Measurements from ENCODE around the gene RPA1. TPM values are rescaled to one million over a fixed set of nuclear protein-coding genes. Genes with fewer than 3 reads are reported as not detected.

RPA1 gene
- total RNA-seq, 2 experiments from 2014 or later: 245 to 252 TPM

DNA sequence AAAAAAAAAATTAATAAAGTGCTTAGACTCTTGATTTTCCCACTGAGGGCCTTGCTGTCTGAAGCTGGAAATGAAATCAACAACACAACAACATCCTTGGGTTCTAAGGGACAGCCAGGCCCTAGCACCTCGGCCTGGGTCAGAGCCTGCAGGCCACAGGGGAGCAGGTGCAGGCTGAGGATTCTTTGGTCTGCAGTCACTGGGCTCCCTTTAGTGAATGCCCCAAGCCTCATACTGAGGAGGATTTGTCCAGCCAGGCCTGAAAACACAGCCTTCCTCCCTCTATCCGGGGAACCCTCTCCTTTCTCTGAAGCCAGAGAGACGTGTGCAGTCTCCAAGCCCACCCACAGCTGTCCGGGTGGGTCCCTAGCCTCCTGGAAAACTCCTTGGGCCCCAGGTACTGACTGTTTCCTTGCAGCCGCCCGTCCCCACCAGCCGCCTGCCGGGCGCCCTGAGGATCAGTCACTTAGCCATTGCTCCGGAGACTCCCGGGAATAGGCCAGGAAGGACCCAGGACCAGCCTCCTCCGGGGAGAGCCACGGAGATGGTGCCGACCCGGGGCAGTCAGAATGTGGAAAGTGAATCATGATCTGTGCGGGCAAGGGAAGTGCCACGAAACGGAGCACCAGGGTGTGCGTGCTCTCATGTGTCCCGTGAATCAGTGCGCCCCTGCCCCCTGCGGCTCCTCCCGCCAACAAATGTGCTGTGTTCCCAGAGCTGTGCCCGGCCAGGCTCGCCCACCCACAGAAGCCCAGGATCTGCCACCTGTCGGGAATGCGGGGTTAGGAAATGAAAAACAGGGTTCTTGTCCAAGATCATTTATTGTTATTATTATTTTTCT, 104.3 kb downstream of the RPA1 start:
- ATAC-seq (ENCODE audit: low read depth) (no peak), DNase-seq (no peak)
- Mint-ChIP-seq H3K9me3 (no peaks in the 10 kb centered on the region), H3K4me3 (no peak overlapping the region), H3K27me3 (no peaks in the 10 kb centered on the region), H3K4me1 (no peaks in the 10 kb centered on the region), H3K27ac (no peak overlapping the region), H3K36me3 (no peaks in the 10 kb centered on the region)
- POLR2A ChIA-PET: no interaction called here

DNA sequence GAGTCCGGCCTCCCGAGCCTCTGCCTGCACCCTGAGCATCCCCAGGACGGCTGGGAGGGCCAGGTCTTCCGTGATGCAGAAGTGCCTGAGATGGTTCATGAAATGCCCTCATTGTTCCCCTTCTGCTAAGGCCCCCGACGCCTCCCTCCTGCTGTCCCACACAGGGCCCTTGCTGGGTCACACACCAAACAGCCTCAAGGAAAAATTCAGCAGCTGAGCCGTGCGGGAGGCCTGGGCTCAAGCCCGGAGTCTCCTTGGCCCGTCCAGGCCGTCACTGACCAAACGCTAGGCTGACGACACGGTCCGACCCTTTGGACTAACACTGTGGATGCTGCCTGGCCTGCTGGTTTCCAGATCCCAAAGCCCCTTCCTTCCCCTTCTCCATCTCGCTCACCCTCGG, 105.1 kb downstream of the RPA1 start:
- no peak for ATAC-seq (ENCODE audit: low read depth)
- DNase-seq: no peak
- no peaks in the 10 kb centered on the region for H3K4me1 Mint-ChIP-seq
- H3K27me3 Mint-ChIP-seq: no peaks in the 10 kb centered on the region
- H3K9me3 Mint-ChIP-seq: no peaks in the 10 kb centered on the region
- POLR2A ChIA-PET: no interaction called here
- H3K36me3 Mint-ChIP-seq: no peaks in the 10 kb centered on the region
- H3K4me3 Mint-ChIP-seq: no peak overlapping the region
- H3K27ac Mint-ChIP-seq: no peak overlapping the region

DNA sequence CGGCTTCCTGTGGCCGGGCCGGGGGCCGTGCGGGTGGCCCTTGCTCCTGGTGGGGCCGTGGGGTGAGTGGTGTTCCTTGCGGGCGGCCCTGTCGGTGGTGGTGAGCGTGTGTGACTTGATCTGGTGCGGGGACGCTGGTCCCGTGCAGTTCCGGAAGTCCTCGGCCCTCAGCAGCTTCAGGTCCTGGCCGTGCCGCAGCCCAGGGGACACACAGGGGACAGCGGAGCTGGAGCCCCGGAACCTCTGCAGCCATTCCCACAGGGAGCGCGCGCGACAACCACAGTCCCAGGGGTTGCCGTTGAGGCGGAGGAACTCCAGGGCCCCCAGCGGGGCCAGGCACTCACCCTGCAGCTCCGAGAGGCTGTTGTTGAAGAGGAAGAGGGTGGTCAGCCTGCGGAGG, 107.0 kb downstream of the RPA1 start:
- DNase-seq: no peak
- Mint-ChIP-seq H3K4me3 (no peak overlapping the region), H3K36me3 (no peaks in the 10 kb centered on the region), H3K27ac (no peak overlapping the region), H3K4me1 (no peaks in the 10 kb centered on the region), H3K27me3 (no peaks in the 10 kb centered on the region), H3K9me3 (no peaks in the 10 kb centered on the region)
- ATAC-seq (ENCODE audit: low read depth): no peak
- POLR2A ChIA-PET: no interaction called here

DNA sequence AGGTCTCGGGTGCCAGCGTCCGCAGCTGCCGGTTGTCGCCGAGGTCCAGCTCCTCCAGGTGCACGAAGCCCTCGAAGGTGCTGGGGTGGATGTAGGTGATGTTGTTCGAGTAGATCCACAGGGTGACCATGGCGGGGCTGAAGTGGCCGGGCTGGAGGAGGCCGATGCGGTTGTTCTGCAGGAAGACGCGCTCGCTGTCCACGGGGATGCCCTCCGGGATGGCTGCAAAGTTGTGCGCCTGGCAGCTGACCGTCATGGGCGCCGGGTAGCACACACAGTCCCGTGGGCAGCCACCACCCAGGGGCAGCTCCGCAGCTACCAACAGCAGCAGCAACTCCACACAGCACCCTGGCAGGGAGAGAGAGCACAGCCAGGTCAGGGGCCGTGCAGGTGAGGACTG, 107.7 kb downstream of the RPA1 start:
- no peak for ATAC-seq (ENCODE audit: low read depth)
- Mint-ChIP-seq H3K4me1 (no peaks in the 10 kb centered on the region), H3K4me3 (no peak overlapping the region), H3K9me3 (no peaks in the 10 kb centered on the region), H3K36me3 (no peaks in the 10 kb centered on the region), H3K27me3 (no peaks in the 10 kb centered on the region), H3K27ac (no peak overlapping the region)
- no peak for DNase-seq
- POLR2A ChIA-PET: no interaction called here

DNA sequence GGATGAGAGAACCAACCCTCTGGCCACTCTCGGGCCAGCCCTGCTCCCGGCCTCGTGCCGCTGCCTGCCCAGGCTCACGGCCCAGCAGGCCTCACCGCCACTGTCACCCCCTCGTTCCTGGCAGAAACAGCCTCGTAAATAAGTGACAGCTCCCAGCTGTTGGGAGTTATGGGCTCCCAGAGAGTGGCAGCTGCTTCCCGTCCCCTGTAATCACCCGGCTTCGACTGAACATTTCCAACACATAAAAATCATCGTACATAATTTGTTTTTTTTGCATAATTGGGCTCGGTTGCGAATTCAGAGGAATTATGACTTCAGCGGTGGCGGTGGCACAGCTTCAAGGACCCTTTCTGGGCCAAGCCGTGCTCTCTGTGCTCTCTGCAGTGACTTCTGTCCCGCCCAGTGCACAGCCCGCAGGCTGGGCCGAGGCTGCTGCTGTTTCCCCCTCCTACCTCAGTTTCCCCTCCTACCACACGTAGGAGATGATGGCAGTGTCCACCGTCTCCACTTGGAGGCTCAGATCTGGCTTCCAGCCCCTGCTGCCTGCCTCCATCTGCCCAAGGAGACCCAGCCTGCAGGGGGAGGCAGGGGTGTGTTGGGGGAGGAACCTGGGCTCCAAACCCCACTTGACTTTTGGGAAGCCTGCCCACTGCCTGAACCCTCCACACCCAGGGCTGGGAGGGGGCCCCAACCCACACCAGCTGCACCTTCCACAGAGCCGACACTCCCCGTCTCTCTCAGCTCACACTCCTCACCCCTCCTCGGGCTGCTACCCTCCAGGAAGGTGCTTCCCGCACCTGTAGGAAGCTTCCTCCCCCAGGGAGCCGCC, 110.4 kb downstream of the RPA1 start:
- no peak for ATAC-seq (ENCODE audit: low read depth)

DNA sequence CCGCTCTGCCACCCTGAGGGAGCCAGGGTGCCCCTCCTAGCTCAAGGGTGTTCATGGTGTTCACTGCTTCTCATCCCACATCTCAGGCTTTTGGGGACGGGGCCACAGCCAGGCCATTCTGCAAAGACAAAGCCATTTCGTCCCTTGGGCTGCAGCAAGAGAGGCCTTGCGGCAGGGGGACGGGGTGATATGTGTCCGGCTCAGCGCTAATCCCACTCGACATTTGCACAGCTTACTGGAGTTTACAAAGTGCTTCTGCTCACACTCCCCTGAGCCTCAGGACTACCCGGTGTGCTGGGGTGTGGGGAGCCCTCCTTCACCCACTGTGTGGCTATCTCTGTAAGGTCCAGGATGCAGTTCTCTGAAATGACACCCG, 111.0 kb downstream of the RPA1 start:
- no peak for ATAC-seq (ENCODE audit: low read depth)
- Mint-ChIP-seq H3K4me1 (no peaks in the 10 kb centered on the region), H3K27ac (no peak overlapping the region), H3K9me3 (no peaks in the 10 kb centered on the region), H3K4me3 (no peak overlapping the region), H3K36me3 (no peaks in the 10 kb centered on the region), H3K27me3 (no peaks in the 10 kb centered on the region)
- no peak for DNase-seq
- POLR2A ChIA-PET: no interaction called here

More for the DNA sequence above, 110.4 kb downstream of the RPA1 start:
- DNase-seq: no peak
- Mint-ChIP-seq H3K4me1 (no peaks in the 10 kb centered on the region), H3K36me3 (no peaks in the 10 kb centered on the region), H3K4me3 (no peak overlapping the region), H3K27me3 (no peaks in the 10 kb centered on the region), H3K9me3 (no peaks in the 10 kb centered on the region), H3K27ac (no peak overlapping the region)
- POLR2A ChIA-PET: no interaction called here

DNA sequence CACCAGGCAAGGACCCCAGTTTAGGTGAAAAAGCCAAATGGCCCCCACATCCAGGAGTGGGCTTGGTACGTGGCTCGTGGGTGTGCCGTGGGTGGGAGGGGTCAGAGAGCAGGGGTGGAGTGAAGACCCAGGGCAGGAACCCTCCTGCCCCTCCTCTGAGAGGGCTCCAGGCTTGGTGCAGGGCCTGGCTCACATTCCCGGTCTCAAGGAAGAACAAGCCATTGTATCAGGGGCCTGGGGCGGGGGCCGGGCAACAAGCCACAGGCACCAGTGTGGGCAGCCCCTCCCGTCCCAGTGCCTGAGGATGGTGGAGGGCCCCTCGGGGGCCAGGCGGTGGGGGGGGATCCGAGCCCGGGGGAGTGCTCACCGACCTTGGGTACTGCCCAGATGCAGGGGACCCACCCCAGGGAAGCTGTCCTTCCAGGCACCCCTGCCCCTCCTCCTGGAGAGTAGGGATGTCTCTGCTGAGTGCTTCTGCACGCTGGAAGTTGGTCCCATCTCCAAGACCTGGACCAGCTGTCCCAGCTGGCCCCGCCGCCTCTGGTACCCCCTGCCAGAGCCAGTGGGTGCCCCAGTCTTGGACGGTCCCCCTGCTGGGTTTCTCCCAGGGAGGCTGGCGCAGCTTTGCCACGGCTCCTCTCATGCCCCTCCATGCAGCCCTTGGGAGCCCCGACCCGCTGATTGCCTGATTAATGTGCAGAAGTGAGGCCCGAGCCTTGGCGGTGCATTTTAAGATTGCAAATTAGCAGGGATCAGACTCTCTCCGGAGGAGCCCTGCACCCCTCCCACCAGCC, 111.7 kb downstream of the RPA1 start:
- Mint-ChIP-seq H3K9me3 (no peaks in the 10 kb centered on the region), H3K27me3 (no peaks in the 10 kb centered on the region), H3K4me3 (no peak overlapping the region), H3K36me3 (no peaks in the 10 kb centered on the region), H3K4me1 (no peaks in the 10 kb centered on the region), H3K27ac (no peak overlapping the region)
- DNase-seq (no peak), ATAC-seq (ENCODE audit: low read depth) (no peak)
- POLR2A ChIA-PET: no interaction called here

DNA sequence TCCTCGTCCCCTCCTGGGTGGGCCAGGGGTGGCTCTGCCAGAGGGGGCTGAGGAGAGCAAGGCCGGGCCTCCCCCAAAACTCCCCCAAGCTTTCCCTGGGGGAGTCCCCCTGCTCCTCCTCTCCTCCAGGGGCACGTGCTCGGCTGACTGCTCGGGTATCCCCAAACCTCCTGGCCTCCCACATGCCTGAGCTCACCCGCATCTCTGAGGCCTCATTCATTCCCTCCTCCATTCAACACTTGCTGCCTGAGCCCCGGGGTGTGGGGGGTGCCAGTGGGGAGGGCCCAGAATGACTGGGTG, 112.2 kb downstream of the RPA1 start:
- POLR2A ChIA-PET: no interaction called here
- no peak for DNase-seq
- Mint-ChIP-seq H3K27me3 (no peaks in the 10 kb centered on the region), H3K27ac (no peak overlapping the region), H3K36me3 (no peaks in the 10 kb centered on the region), H3K9me3 (no peaks in the 10 kb centered on the region), H3K4me3 (no peak overlapping the region), H3K4me1 (no peaks in the 10 kb centered on the region)
- no peak for ATAC-seq (ENCODE audit: low read depth)

DNA sequence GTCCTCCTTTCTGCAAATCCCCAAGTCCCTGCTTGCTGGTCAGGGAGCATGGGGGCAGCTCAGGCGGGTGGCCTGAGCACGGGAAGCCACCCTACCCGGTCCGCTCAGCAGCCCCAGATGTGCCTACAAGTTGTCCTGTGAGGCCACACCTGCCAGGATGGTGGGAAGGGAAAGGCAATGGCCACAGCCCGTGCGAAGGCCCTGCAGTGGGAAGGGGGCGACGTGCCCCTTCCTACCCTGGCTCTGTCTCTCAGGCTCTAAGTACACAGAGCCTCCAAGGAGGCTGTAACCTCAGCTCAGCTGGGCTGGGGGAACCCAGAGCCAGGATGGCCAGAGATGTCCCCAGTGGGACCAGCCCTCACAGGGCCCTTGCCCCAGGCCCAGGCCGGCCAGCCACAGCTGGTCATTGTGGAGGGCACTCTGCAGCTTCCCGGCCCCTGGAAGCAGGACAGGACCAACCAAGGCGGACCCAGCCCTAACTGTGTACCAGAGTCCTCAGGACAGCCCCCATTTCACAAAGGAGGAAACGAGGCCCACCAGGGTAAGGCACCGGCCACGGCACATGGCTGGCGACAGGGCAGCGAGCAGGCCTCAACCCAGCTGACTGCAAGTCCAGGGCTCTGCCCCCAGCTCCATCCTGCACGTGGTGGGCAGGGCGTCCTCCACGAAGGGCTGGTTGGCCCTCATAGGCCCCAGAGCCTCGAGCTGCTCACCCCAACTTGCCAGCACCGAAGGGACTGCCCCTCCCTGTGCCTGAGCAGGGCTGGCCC, 113.0 kb downstream of the RPA1 start:
- Mint-ChIP-seq H3K9me3 (no peaks in the 10 kb centered on the region), H3K27ac (no peak overlapping the region), H3K36me3 (no peaks in the 10 kb centered on the region), H3K27me3 (no peaks in the 10 kb centered on the region), H3K4me3 (no peak overlapping the region), H3K4me1 (no peaks in the 10 kb centered on the region)
- no peak for ATAC-seq (ENCODE audit: low read depth)
- no peak for DNase-seq
- POLR2A ChIA-PET: no interaction called here

DNA sequence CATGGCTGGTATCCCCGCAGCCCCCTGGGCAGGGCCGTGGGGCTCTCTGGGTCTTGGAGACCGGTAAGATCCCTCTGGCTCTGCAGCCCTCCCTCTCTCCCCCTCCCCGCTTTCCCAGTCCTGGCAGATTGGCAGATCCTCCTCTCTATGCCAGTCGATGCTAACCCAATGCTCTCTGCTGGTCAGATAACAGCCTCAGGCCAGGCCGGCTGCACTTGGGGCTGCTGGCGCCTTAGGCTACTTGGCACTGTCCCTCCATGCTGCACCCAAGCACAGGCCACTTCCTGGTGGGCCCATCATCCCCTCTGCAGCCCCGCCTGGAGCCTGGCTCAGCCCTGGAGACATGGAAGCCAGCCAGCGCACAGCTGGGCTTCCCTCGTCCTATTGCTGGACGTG, 113.6 kb downstream of the RPA1 start:
- ATAC-seq (ENCODE audit: low read depth): no peak
- H3K27ac Mint-ChIP-seq: no peak overlapping the region
- H3K27me3 Mint-ChIP-seq: no peaks in the 10 kb centered on the region
- H3K36me3 Mint-ChIP-seq: no peaks in the 10 kb centered on the region
- DNase-seq: no peak
- POLR2A ChIA-PET: no interaction called here
- H3K4me3 Mint-ChIP-seq: no peak overlapping the region
- no peaks in the 10 kb centered on the region for H3K9me3 Mint-ChIP-seq
- no peaks in the 10 kb centered on the region for H3K4me1 Mint-ChIP-seq

DNA sequence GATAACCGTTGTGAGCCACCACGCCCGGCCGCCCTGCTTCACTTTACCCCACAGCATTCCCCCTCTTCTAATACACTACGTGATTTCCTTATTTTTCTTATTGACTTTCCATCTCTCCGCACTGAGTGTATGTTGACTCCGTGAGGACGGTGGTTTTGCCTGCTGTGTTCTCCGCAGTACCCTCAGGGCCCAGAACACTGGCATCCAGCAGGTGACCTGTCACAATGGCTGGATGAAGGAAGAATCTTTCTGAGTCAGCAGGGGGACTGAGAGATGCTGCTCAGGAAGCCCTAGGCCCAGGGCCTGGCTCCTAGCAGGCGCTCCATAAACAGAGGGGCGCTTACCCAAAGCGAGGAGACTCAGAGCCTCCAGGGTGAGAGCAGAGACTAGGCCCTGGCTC, 115.8 kb downstream of the RPA1 start:
- Mint-ChIP-seq H3K4me3 (no peak overlapping the region), H3K36me3 (no peaks in the 10 kb centered on the region), H3K4me1 (no peaks in the 10 kb centered on the region), H3K9me3 (no peaks in the 10 kb centered on the region), H3K27me3 (peaks cover 2% of the 10 kb centered on the region), H3K27ac (no peak overlapping the region)
- POLR2A ChIA-PET: no interaction called here
- DNase-seq: no peak
- ATAC-seq (ENCODE audit: low read depth): no peak

DNA sequence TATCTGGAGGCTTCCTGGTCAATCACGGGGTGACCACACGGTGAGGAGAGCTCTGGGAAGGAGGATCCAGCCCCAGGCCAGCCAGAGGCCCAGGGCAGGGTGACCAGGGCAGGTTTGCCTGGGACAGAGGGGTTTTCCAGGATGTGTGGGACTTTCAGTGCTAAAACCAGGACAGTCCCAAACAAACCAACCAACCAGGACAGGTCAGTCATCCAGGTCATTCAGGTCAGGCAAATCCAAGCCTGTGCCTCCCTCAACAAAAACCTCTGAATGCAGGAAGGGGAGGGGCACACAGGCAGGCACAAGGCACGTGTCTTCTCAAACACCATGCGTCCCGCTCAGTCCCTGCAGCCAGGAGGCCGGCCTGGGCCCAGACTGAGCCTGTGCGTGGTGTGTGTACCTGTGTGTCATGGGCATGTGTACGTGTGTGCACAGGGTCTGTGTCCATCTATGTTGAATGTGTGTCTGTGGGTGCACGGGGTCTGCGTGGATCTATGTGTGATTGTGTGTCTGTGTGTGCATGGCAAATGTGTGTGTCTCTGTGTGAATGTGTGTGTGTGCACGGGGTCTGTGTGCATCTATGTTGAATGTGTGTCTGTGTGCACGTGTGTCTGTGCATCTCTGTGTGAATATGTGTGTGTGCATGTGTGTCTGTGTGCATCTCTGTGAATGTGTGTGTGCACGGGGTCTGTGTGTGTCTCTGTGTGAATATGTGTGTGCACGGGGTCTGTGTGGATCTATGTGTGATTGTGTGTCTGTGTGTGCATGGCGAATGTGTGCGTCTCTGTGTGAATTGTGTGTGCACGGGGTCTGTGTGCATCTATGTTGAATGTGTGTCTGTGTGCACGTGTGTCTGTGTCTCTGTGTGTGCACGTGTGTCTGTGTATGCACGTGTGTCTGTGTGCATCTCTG, 116.5 kb downstream of the RPA1 start:
- Mint-ChIP-seq H3K36me3 (no peaks in the 10 kb centered on the region), H3K4me1 (no peaks in the 10 kb centered on the region), H3K9me3 (no peaks in the 10 kb centered on the region), H3K4me3 (no peak overlapping the region), H3K27ac (no peak overlapping the region), H3K27me3 (peaks cover 2% of the 10 kb centered on the region)
- POLR2A ChIA-PET: no interaction called here
- no peak for ATAC-seq (ENCODE audit: low read depth)
- DNase-seq: no peak
